Amniotic epithelial cell (primary cell): ENCODE results near the gene KRTAP13-4.

Experiments
- DNase-seq: peaks from one replicate; pipeline ENCODE4 v3.0.0-alpha.2; 2010; ENCODE audit warnings: low read depth

Gene KRTAP13-4

GRCh38 chr21:30430170-30430655 lies at the start of gene KRTAP13-4:
KRTAP13-4 (plus strand) TSS chr21:30430220; CDS start chr21:30430276, 56 bp downstream.
- DNase-seq, result no peak

- DNase-seq, result no peak
Observed at GRCh38 chr21:30382201-30382600, 47.8 kb upstream of the KRTAP13-4 start.

- no peak for DNase-seq
Observed at GRCh38 chr21:30391492-30392025, 38.5 kb upstream of the KRTAP13-4 start.

GRCh38 chr21:30395731-30396130 lies 34.3 kb upstream of the KRTAP13-4 start, which contains the start of gene KRTAP13-1:
KRTAP13-1 (plus strand) TSS chr21:30396031; CDS start chr21:30396087, 56 bp downstream.
- DNase-seq, result no peak

- peak; percentile 19 for DNase-seq
Observed at GRCh38 chr21:30408782-30409494, 21.1 kb upstream of the KRTAP13-4 start.

- DNase-seq, result no peak
Observed at GRCh38 chr21:30415993-30416392, 14.0 kb upstream of the KRTAP13-4 start.

- no peak for DNase-seq
Observed at GRCh38 chr21:30425826-30426225, 4.2 kb upstream of the KRTAP13-4 start, which contains the start of gene KRTAP13-3. KRTAP13-3 (minus strand) TSS chr21:30425926; CDS start chr21:30425912, 14 bp downstream.

- no peak for DNase-seq
Observed at GRCh38 chr21:30426731-30427130, 3.3 kb upstream of the KRTAP13-4 start.

GRCh38 chr21:30434033-30434631 lies 4.1 kb downstream of the KRTAP13-4 start:
- peak; percentile 1 for DNase-seq

- DNase-seq, result no peak
Observed at GRCh38 chr21:30437010-30437565, 7.1 kb downstream of the KRTAP13-4 start.

GRCh38 chr21:30439975-30440374 lies 10.0 kb downstream of the KRTAP13-4 start, which contains the start of gene KRTAP15-1:
KRTAP15-1 (plus strand) TSS chr21:30440275; CDS start chr21:30440328, 53 bp downstream.
- DNase-seq, result no peak

- no peak for DNase-seq
Observed at GRCh38 chr21:30443226-30443625, 13.2 kb downstream of the KRTAP13-4 start.

GRCh38 chr21:30444204-30444603 lies 14.2 kb downstream of the KRTAP13-4 start:
- DNase-seq, result no peak

GRCh38 chr21:30447056-30447455 lies 17.0 kb downstream of the KRTAP13-4 start:
- no peak for DNase-seq

GRCh38 chr21:30448514-30448913 lies 18.5 kb downstream of the KRTAP13-4 start:
- DNase-seq, result no peak

- no peak for DNase-seq
Observed at GRCh38 chr21:30463713-30464112, 33.7 kb downstream of the KRTAP13-4 start.

GRCh38 chr21:30468900-30469714 lies 39.1 kb downstream of the KRTAP13-4 start:
- DNase-seq, result no peak

GRCh38 chr21:30478004-30478403 lies 48.0 kb downstream of the KRTAP13-4 start:
- no peak for DNase-seq

GRCh38 chr21:30479259-30479658 lies 49.2 kb downstream of the KRTAP13-4 start:
- DNase-seq, result no peak

- DNase-seq, result no peak
Observed at GRCh38 chr21:30480145-30480544, 50.1 kb downstream of the KRTAP13-4 start, which contains the start of gene KRTAP19-1. KRTAP19-1 (minus strand) TSS chr21:30480367; CDS start chr21:30480317, 50 bp downstream.
